ENCODE results near the gene SMIM35.
"Not testable (repeated sequence)": the region's sequence is repeated elsewhere in the genome, so short reads cannot be mapped to it uniquely, and the experiment has no call there.

SMIM35 gene

GRCh38 chr11:117978991-117979390 lies 107.8 kb downstream of the SMIM35 start:
- no peak for ATAC-seq

GRCh38 chr11:117978291-117978910 lies 108.4 kb downstream of the SMIM35 start:
- ATAC-seq, result not testable (repeated sequence)

- ATAC-seq, result not testable (repeated sequence)
Measured at GRCh38 chr11:117977612-117978264, 109.0 kb downstream of the SMIM35 start.

GRCh38 chr11:117977029-117977428 lies 109.7 kb downstream of the SMIM35 start:
- ATAC-seq, result no peak

- no peak for ATAC-seq
Measured at GRCh38 chr11:117976445-117976844, 110.3 kb downstream of the SMIM35 start.

GRCh38 chr11:117973503-117973860 lies 113.3 kb downstream of the SMIM35 start:
- ATAC-seq, result no peak

- ATAC-seq, result no peak
Measured at GRCh38 chr11:117972629-117973502, 113.9 kb downstream of the SMIM35 start.

- no peak for ATAC-seq
Measured at GRCh38 chr11:117972044-117972443, 114.7 kb downstream of the SMIM35 start.

GRCh38 chr11:117970400-117971024 lies 116.3 kb downstream of the SMIM35 start:
- peak; percentile 52 to 59 for ATAC-seq

GRCh38 chr11:117969160-117969991 lies 117.4 kb downstream of the SMIM35 start:
- no peak for ATAC-seq

GRCh38 chr11:117966908-117967307 lies 119.9 kb downstream of the SMIM35 start:
- ATAC-seq, result no peak

- no peak for ATAC-seq
Measured at GRCh38 chr11:117962826-117963225, 123.9 kb downstream of the SMIM35 start.

GRCh38 chr11:117961896-117962295 lies 124.9 kb downstream of the SMIM35 start:
- no peak for ATAC-seq

GRCh38 chr11:117960406-117960805 lies 126.4 kb downstream of the SMIM35 start:
- peak in 1 of 2 donors; percentile 35 for ATAC-seq

GRCh38 chr11:117959438-117960149 lies 127.2 kb downstream of the SMIM35 start:
- no peak for ATAC-seq

GRCh38 chr11:117958949-117959348 lies 127.8 kb downstream of the SMIM35 start:
- ATAC-seq, result no peak

All from activated CD4-positive, CD25-positive, alpha-beta regulatory T cell treated with anti-CD3 and anti-CD28 coated beads, Interleukin-2, amount 50 U/mL, for 24 hours (primary cell).